ENCODE results near the gene HDAC10. TPM values are rescaled to one million over a fixed set of nuclear protein-coding genes. Genes with fewer than 3 reads are reported as not detected.

The HDAC10 gene
- 100 to 1,000 TPM in 3 of 4 donors, 10 to 100 TPM in 1; 57.3 to 165 (median 119) TPM for total RNA-seq

GRCh38 chr22:50250555-50251476 lies at the start of gene HDAC10:
HDAC10 (minus strand) TSS chr22:50251265; CDS start chr22:50251032, 233 bp downstream.
- H3K27me3 ChIP-seq, result no peaks in the 10 kb centered on the region
- H3K4me1 ChIP-seq, result peaks cover 9 to 52% (median 30%) of the 10 kb centered on the region in 4 donors
- TF ChIP-seq POLR2A (IDR thresholded peaks at IDR 0.05) (peak; percentile 23 to 51), CTCF (IDR thresholded peaks at IDR 0.05) (no peak)
- no peaks in the 10 kb centered on the region for H3K9me3 ChIP-seq
- DNase-seq, result peak; percentile 80 to 93 (median 92)
- peak within 1 kb of the TSS; percentile 58 to 87 (median 71) for H3K4me3 ChIP-seq
- H3K36me3 ChIP-seq, result peaks cover 0 to 13% (median 0%) of the 10 kb centered on the region in 3 donors
- peak within 1 kb of the TSS; percentile 56 to 82 (median 70) for H3K27ac ChIP-seq

- Histone ChIP-seq H3K27ac (peak overlapping the region; percentile 86 to 97 (median 90)), H3K36me3 (no peaks in the 10 kb centered on the region), H3K4me3 (peak overlapping the region in 3 of 4 donors; percentile 44 to 71 (median 57)), H3K27me3 (no peaks in the 10 kb centered on the region), H3K9me3 (no peaks in the 10 kb centered on the region), H3K4me1 (peaks cover 39 to 96% (median 62%) of the 10 kb centered on the region in 4 donors)
- TF ChIP-seq POLR2A (IDR thresholded peaks at IDR 0.05) (no peak), CTCF (IDR thresholded peaks at IDR 0.05) (no peak)
- DNase-seq, result no peak
Observed at GRCh38 chr22:50300620-50301257, 49.7 kb upstream of the HDAC10 start.

- DNase-seq, result peak in 2 of 3 donors; percentile 90 to 98
- peak in 2 of 6 experiments; percentile 16 to 30 for TF ChIP-seq CTCF (IDR thresholded peaks at IDR 0.05)
- peak; percentile 31 to 52 for TF ChIP-seq POLR2A (IDR thresholded peaks at IDR 0.05)
- Histone ChIP-seq H3K27ac (peak overlapping the region; percentile 86 to 97 (median 90)), H3K4me3 (peak overlapping the region; percentile 40 to 71 (median 50)), H3K27me3 (no peaks in the 10 kb centered on the region), H3K9me3 (no peaks in the 10 kb centered on the region), H3K4me1 (peaks cover 34 to 92% (median 56%) of the 10 kb centered on the region in 4 donors), H3K36me3 (no peaks in the 10 kb centered on the region)
Observed at GRCh38 chr22:50299785-50300619, 48.9 kb upstream of the HDAC10 start.

- TF ChIP-seq POLR2A (IDR thresholded peaks at IDR 0.05) (no peak), CTCF (IDR thresholded peaks at IDR 0.05) (no peak)
- peak overlapping the region; percentile 84 to 97 (median 88) for H3K27ac ChIP-seq
- no peaks in the 10 kb centered on the region for H3K36me3 ChIP-seq
- H3K4me3 ChIP-seq, result peak overlapping the region; percentile 40 to 71 (median 50)
- no peak for DNase-seq
- no peaks in the 10 kb centered on the region for H3K9me3 ChIP-seq
- no peaks in the 10 kb centered on the region for H3K27me3 ChIP-seq
- H3K4me1 ChIP-seq, result peaks cover 29 to 92% (median 53%) of the 10 kb centered on the region in 4 donors
Observed at GRCh38 chr22:50298937-50299784, 48.1 kb upstream of the HDAC10 start.
